HepG2 (cell line): Measurements from ENCODE around the gene RERE. TPM values are rescaled to one million over a fixed set of nuclear protein-coding genes. Genes with fewer than 3 reads are reported as not detected.

Experiments
- ATF7-NPFF ChIP-seq: sonication (generic); formaldehyde crosslinking; IDR thresholded peaks from 2 replicates; pipeline ENCODE4 v1.8.1; 2023; ENCODE audit warnings: mild to moderate bottlenecking, low read depth, missing genetic modification reagents, moderate library complexity
- GLI4 ChIP-seq: sonication (generic); formaldehyde crosslinking; IDR thresholded peaks from 2 replicates; pipeline ENCODE4 v1.5.1; 2020; ENCODE audit warnings: missing genetic modification reagents, mild to moderate bottlenecking, moderate library complexity, borderline replicate concordance
- GTF3A ChIP-seq: sonication (generic); formaldehyde crosslinking; conservative IDR thresholded peaks from 2 replicates; pipeline ENCODE4 v1.4.0; 2020; ENCODE audit warnings: mild to moderate bottlenecking, missing genetic modification reagents
- MAFF ChIP-seq: IDR thresholded peaks from 2 replicates; pipeline ENCODE4 v1.6.1; 2011; ENCODE audit warnings: low read depth, low read length, improper control_type of control experiment
- PRPF4 ChIP-seq: fragments of 200-400 bp; formaldehyde crosslinking; IDR thresholded peaks from 2 replicates; pipeline ENCODE4 v1.6.1; 2016; ENCODE audit warnings: low read length, low read depth; ENCODE audit not compliant: poor library complexity, severe bottlenecking
- RORA ChIP-seq: sonication (generic); formaldehyde crosslinking; IDR thresholded peaks from 2 replicates; pipeline ENCODE4 v1.5.0; 2020; ENCODE audit warnings: mild to moderate bottlenecking, missing genetic modification reagents, moderate library complexity
- SOX6 ChIP-seq, 2 experiments: fragments of 450-650 bp in 1 of 2; sonication (generic) in 1 of 2; formaldehyde crosslinking in 1 of 2; IDR thresholded peaks; 2 replicates each; pipeline versions ENCODE4 v1.4.0 to v1.6.1; 2017 to 2020; ENCODE audit warnings: antibody characterized with exemption in 1 of 2, mild to moderate bottlenecking in 1 of 2, missing genetic modification reagents in 1 of 2
- STAT5B ChIP-seq: sonication (generic); formaldehyde crosslinking; IDR thresholded peaks from 2 replicates; pipeline ENCODE4 v1.4.0; 2020; ENCODE audit warnings: missing genetic modification reagents
- TBX3 ChIP-seq: fragments of 450-650 bp; IDR thresholded peaks from 2 replicates; pipeline ENCODE4 v1.6.1; 2017; ENCODE audit warnings: antibody characterized with exemption, mild to moderate bottlenecking, inconsistent platforms, borderline replicate concordance
- TRIM24 ChIP-seq: sonication (generic); formaldehyde crosslinking; IDR thresholded peaks from 2 replicates; pipeline ENCODE4 v1.8.0; 2022; ENCODE audit warnings: mild to moderate bottlenecking, missing genetic modification reagents
- ZC3H13 ChIP-seq: sonication (generic); formaldehyde crosslinking; IDR thresholded peaks from 2 replicates; pipeline ENCODE4 v1.8.1; 2023; ENCODE audit warnings: mild to moderate bottlenecking, missing genetic modification reagents, moderate library complexity
- ZNF230 ChIP-seq: sonication (generic); formaldehyde crosslinking; IDR thresholded peaks from 2 replicates; pipeline ENCODE4 v1.4.0; 2020; ENCODE audit warnings: mild to moderate bottlenecking, missing genetic modification reagents
- ZNF350 ChIP-seq: sonication (generic); formaldehyde crosslinking; IDR thresholded peaks from 2 replicates; pipeline ENCODE4 v1.4.0; 2020; ENCODE audit warnings: mild to moderate bottlenecking, low read depth, missing genetic modification reagents, borderline replicate concordance
- ZNF547 ChIP-seq: sonication (generic); formaldehyde crosslinking; IDR thresholded peaks from 2 replicates; pipeline ENCODE4 v1.5.1; 2020; ENCODE audit warnings: mild to moderate bottlenecking, missing genetic modification reagents
- ZNF883 ChIP-seq: sonication (generic); formaldehyde crosslinking; IDR thresholded peaks from 2 replicates; pipeline ENCODE4 v1.5.1; 2020; ENCODE audit warnings: mild to moderate bottlenecking, missing genetic modification reagents; ENCODE audit errors: not compliant biosample characterization
- polyA plus RNA-seq, 8 experiments: library from polyadenylated mRNA; depleted of rRNA in 3 of 8; stranded (reverse) in 7 of 8; unstranded in 1 of 8; fragments of >200 nt; fragmentation: Illumina TruSeq in 4 of 8; extraction: Trizol in 4 of 8; gene quantifications; 2 replicates each; pipeline versions ENCODE4 v1.2.1 to v1.2.3, GENCODE V29; 2011 to 2016; ENCODE audit warnings: low read depth in 4 of 8, missing spikeins in 1 of 8, mixed read lengths in 1 of 8; ENCODE audit not compliant: insufficient read depth in 1 of 8
- total RNA-seq, 5 experiments: library from RNA; depleted of rRNA; stranded (reverse); fragments of >200 nt; fragmentation: Illumina TruSeq; extraction: Trizol; gene quantifications; 2 replicates each; pipeline ENCODE4 v1.2.3, GENCODE V29; 2016; ENCODE audit warnings: low read depth in 1 of 5
- TF ChIP-seq, protein P1 (sequence below): sonication (generic); formaldehyde crosslinking; IDR thresholded peaks from 2 replicates; pipeline ENCODE4 v1.5.0; 2020; ENCODE audit warnings: mild to moderate bottlenecking, missing genetic modification reagents
- TF ChIP-seq, protein P2 (sequence below): IDR thresholded peaks from 2 replicates; pipeline ENCODE4 v1.6.1; 2018; ENCODE audit warnings: missing genetic modification reagents
- TF ChIP-seq, protein P3 (sequence below): IDR thresholded peaks from 2 replicates; pipeline ENCODE4 v1.6.1; 2016
- TF ChIP-seq, protein P4 (sequence below): sonication (generic); formaldehyde crosslinking; conservative IDR thresholded peaks from 2 replicates; pipeline ENCODE4 v1.8.0; 2022; ENCODE audit warnings: low read depth, missing genetic modification reagents
- TF ChIP-seq, protein P5 (sequence below): sonication (generic); formaldehyde crosslinking; IDR thresholded peaks from 2 replicates; pipeline ENCODE4 v1.4.0; 2020; ENCODE audit warnings: missing genetic modification reagents

The RERE gene
- total and polyA plus RNA-seq, 2 of the 13 experiments (the other 11 are each of a cell fraction or from before 2014, with no cell fraction given) = 18.3 to 21.9 TPM

DNA sequence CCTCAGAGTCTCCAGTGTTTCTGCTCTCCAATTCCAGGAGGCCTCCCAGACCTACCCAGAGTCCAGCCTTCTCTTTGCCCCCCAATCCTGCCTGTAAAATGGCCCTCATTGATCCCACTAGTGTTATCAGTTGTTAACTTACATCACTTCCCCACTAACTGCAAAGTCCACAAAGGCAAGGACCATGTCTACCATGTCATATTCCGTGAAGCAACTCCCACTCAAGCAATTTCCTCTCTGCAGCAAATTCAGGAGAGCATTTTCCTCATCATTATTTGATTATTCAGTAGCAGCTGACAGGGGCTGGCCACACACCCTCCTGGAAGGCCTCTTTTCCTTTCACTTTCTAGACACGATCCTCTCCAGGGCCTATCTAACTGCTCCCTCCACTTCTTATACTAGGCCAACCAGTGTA is 153.5 kb downstream of the RERE start (continued):
- TF ChIP-seq, protein P1, sequence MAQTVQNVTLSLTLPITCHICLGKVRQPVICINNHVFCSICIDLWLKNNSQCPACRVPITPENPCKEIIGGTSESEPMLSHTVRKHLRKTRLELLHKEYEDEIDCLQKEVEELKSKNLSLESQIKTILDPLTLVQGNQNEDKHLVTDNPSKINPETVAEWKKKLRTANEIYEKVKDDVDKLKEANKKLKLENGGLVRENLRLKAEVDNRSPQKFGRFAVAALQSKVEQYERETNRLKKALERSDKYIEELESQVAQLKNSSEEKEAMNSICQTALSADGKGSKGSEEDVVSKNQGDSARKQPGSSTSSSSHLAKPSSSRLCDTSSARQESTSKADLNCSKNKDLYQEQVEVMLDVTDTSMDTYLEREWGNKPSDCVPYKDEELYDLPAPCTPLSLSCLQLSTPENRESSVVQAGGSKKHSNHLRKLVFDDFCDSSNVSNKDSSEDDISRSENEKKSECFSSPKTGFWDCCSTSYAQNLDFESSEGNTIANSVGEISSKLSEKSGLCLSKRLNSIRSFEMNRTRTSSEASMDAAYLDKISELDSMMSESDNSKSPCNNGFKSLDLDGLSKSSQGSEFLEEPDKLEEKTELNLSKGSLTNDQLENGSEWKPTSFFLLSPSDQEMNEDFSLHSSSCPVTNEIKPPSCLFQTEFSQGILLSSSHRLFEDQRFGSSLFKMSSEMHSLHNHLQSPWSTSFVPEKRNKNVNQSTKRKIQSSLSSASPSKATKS (CRISPR knock-in tag) = no peak
- TF ChIP-seq PRPF4 (no peak), MAFF (no peak), ZNF883 (CRISPR knock-in tag) (no peak), ZNF230 (CRISPR knock-in tag) (no peak; the same call in 1 of the 2 replicates), STAT5B (no peak), ZNF350 (no peak), ATF7-NPFF (CRISPR knock-in tag) (no peak), SOX6 (IDR thresholded peaks at IDR 0.05) (no peak), SOX6 (CRISPR knock-in tag; IDR thresholded peaks at IDR 0.05) (peak; percentile 67), GLI4 (CRISPR knock-in tag) (no peak), GTF3A (CRISPR knock-in tag) (no peak), TRIM24 (CRISPR knock-in tag) (peak; percentile 54; the same call in 1 of the 2 replicates), ZNF547 (CRISPR knock-in tag) (0 out of 2 replicates have a peak, but pooled peaks have one; percentile 38), RORA (CRISPR knock-in tag) (no peak), TBX3 (no peak), ZC3H13 (CRISPR knock-in tag) (no peak)
- TF ChIP-seq, protein P2, sequence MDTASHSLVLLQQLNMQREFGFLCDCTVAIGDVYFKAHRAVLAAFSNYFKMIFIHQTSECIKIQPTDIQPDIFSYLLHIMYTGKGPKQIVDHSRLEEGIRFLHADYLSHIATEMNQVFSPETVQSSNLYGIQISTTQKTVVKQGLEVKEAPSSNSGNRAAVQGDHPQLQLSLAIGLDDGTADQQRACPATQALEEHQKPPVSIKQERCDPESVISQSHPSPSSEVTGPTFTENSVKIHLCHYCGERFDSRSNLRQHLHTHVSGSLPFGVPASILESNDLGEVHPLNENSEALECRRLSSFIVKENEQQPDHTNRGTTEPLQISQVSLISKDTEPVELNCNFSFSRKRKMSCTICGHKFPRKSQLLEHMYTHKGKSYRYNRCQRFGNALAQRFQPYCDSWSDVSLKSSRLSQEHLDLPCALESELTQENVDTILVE (CRISPR knock-in tag) = no peak
- TF ChIP-seq, protein P3, sequence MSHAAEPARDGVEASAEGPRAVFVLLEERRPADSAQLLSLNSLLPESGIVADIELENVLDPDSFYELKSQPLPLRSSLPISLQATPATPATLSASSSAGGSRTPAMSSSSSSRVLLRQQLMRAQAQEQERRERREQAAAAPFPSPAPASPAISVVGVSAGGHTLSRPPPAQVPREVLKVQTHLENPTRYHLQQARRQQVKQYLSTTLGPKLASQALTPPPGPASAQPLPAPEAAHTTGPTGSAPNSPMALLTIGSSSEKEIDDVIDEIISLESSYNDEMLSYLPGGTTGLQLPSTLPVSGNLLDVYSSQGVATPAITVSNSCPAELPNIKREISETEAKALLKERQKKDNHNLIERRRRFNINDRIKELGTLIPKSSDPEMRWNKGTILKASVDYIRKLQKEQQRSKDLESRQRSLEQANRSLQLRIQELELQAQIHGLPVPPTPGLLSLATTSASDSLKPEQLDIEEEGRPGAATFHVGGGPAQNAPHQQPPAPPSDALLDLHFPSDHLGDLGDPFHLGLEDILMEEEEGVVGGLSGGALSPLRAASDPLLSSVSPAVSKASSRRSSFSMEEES (CRISPR knock-in tag) = no peak
- TF ChIP-seq, protein P4, sequence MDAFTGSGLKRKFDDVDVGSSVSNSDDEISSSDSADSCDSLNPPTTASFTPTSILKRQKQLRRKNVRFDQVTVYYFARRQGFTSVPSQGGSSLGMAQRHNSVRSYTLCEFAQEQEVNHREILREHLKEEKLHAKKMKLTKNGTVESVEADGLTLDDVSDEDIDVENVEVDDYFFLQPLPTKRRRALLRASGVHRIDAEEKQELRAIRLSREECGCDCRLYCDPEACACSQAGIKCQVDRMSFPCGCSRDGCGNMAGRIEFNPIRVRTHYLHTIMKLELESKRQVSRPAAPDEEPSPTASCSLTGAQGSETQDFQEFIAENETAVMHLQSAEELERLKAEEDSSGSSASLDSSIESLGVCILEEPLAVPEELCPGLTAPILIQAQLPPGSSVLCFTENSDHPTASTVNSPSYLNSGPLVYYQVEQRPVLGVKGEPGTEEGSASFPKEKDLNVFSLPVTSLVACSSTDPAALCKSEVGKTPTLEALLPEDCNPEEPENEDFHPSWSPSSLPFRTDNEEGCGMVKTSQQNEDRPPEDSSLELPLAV (CRISPR knock-in tag) = no peak
- TF ChIP-seq, protein P5, sequence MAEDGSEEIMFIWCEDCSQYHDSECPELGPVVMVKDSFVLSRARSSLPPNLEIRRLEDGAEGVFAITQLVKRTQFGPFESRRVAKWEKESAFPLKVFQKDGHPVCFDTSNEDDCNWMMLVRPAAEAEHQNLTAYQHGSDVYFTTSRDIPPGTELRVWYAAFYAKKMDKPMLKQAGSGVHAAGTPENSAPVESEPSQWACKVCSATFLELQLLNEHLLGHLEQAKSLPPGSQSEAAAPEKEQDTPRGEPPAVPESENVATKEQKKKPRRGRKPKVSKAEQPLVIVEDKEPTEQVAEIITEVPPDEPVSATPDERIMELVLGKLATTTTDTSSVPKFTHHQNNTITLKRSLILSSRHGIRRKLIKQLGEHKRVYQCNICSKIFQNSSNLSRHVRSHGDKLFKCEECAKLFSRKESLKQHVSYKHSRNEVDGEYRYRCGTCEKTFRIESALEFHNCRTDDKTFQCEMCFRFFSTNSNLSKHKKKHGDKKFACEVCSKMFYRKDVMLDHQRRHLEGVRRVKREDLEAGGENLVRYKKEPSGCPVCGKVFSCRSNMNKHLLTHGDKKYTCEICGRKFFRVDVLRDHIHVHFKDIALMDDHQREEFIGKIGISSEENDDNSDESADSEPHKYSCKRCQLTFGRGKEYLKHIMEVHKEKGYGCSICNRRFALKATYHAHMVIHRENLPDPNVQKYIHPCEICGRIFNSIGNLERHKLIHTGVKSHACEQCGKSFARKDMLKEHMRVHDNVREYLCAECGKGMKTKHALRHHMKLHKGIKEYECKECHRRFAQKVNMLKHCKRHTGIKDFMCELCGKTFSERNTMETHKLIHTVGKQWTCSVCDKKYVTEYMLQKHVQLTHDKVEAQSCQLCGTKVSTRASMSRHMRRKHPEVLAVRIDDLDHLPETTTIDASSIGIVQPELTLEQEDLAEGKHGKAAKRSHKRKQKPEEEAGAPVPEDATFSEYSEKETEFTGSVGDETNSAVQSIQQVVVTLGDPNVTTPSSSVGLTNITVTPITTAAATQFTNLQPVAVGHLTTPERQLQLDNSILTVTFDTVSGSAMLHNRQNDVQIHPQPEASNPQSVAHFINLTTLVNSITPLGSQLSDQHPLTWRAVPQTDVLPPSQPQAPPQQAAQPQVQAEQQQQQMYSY (CRISPR knock-in tag) = peak; percentile 32; the same call in 1 of the 2 replicates
